Fibroblast of the aortic adventitia (primary cell): ENCODE results near the gene CNPY3. TPM values are rescaled to one million over a fixed set of nuclear protein-coding genes. Genes with fewer than 3 reads are reported as not detected.

Experiments
- DNase-seq: peaks from one replicate; pipeline ENCODE4 v3.0.0-alpha.2; 2010; ENCODE audit warnings: low read depth
- H3K4me3 ChIP-seq: 2 replicates; pipeline ENCODE4 v1.5.1; 2011; ENCODE audit warnings: low read depth, mild to moderate bottlenecking, control low read depth, low read length, moderate library complexity
- CTCF ChIP-seq: IDR thresholded peaks from 2 replicates; pipeline ENCODE4 v1.5.1; 2011; ENCODE audit warnings: mild to moderate bottlenecking, low read length, control low read depth, inconsistent platforms; ENCODE audit not compliant: insufficient read depth
- total RNA-seq: library from RNA; depleted of rRNA; stranded (reverse); fragments of >200 nt; gene quantifications from 2 replicates; pipeline ENCODE4 v1.2.3, GENCODE V29; 2012; ENCODE audit warnings: low replicate concordance

The CNPY3 gene
- total RNA-seq, 1 donor, result 23.2 TPM

- DNase-seq, result no peak
- H3K4me3 ChIP-seq, result no peak overlapping the region
- TF ChIP-seq CTCF, result no peak
Observed at GRCh38 chr6:42968126-42968701, 38.9 kb downstream of the CNPY3 start.

GRCh38 chr6:42968783-42969182 lies 39.5 kb downstream of the CNPY3 start:
- no peak overlapping the region for H3K4me3 ChIP-seq
- TF ChIP-seq CTCF, result no peak
- no peak for DNase-seq

GRCh38 chr6:42969431-42969830 lies 40.2 kb downstream of the CNPY3 start:
- no peak for DNase-seq
- H3K4me3 ChIP-seq, result no peak overlapping the region
- no peak for TF ChIP-seq CTCF

GRCh38 chr6:42969934-42970333 lies 40.7 kb downstream of the CNPY3 start:
- TF ChIP-seq CTCF, result no peak
- DNase-seq, result no peak
- no peak overlapping the region for H3K4me3 ChIP-seq

GRCh38 chr6:42970871-42971612 lies 41.8 kb downstream of the CNPY3 start:
- no peak overlapping the region for H3K4me3 ChIP-seq
- DNase-seq, result no peak
- TF ChIP-seq CTCF, result no peak

- DNase-seq, result no peak
- no peak overlapping the region for H3K4me3 ChIP-seq
- TF ChIP-seq CTCF, result no peak
Observed at GRCh38 chr6:42971746-42972327, 42.6 kb downstream of the CNPY3 start.

- TF ChIP-seq CTCF, result no peak
- DNase-seq, result no peak
- no peak overlapping the region for H3K4me3 ChIP-seq
Observed at GRCh38 chr6:42973926-42974325, 44.6 kb downstream of the CNPY3 start.
